SK-N-SH treated with all-trans-retinoic acid at 6 μM for 48 hours (cell line): ENCODE data around the gene MYH15.

ENCODE experiments used
- ARNTL ChIP-seq: fragments of 450-650 bp; formaldehyde crosslinking; IDR thresholded peaks from 2 replicates; pipeline ENCODE4 v1.5.0; 2020; ENCODE audit warnings: low read depth, mild to moderate bottlenecking, moderate library complexity, borderline replicate concordance
- RARB ChIP-seq: fragments of 250-450 bp; sonication (Bioruptor Pico); IDR thresholded peaks from 2 replicates; pipeline ENCODE4 v1.8.0; 2021; ENCODE audit warnings: mild to moderate bottlenecking, moderate library complexity
- TOX ChIP-seq: fragments of 250-450 bp; sonication (Bioruptor Pico); IDR thresholded peaks from 2 replicates; pipeline ENCODE4 v1.8.0; 2021; ENCODE audit warnings: mild to moderate bottlenecking, moderate library complexity, borderline replicate concordance
- ZFP3 ChIP-seq: fragments of 250-450 bp; sonication (Bioruptor Pico); IDR thresholded peaks from 2 replicates; pipeline ENCODE4 v1.5.0; 2020; ENCODE audit warnings: mild to moderate bottlenecking, moderate library complexity

GRCh38 chr3:108378153-108378951, 132.0 kb downstream of the MYH15 start:
- TF ChIP-seq ARNTL (no peak), TOX (CRISPR knock-in tag) (no peak), ZFP3 (CRISPR knock-in tag) (no peak), RARB (CRISPR knock-in tag) (no peak)
